Fibroblast of lung (primary cell): Measurements from ENCODE around the gene EFCAB6. TPM values are rescaled to one million over a fixed set of nuclear protein-coding genes. Genes with fewer than 3 reads are reported as not detected.

Experiments
- DNase-seq, 2 donors: peaks; one replicate each; pipeline versions ENCODE4 v3.0.0 to v3.0.0-alpha.2; 2010; ENCODE audit warnings: low read depth in 2 of 2
- H2AFZ ChIP-seq: 2 replicates; pipeline ENCODE4 v1.5.1; 2012; ENCODE audit warnings: low read length, control low read depth, inconsistent platforms
- H3K27ac ChIP-seq: 2 replicates; pipeline ENCODE4 v1.5.1; 2011; ENCODE audit warnings: low read length, control low read depth; ENCODE audit not compliant: insufficient read depth
- H3K27me3 ChIP-seq: 2 replicates; pipeline ENCODE4 v1.5.1; 2011; ENCODE audit warnings: mild to moderate bottlenecking, low read length; ENCODE audit not compliant: control insufficient read depth, insufficient read depth
- H3K36me3 ChIP-seq: 2 replicates; pipeline ENCODE4 v1.5.1; 2011; ENCODE audit warnings: low read length; ENCODE audit not compliant: control insufficient read depth, insufficient read depth
- H3K4me1 ChIP-seq: 2 replicates; pipeline ENCODE4 v1.5.1; 2011; ENCODE audit warnings: low read length; ENCODE audit not compliant: control insufficient read depth, insufficient read depth; ENCODE audit errors: extremely low read depth
- H3K4me2 ChIP-seq: 2 replicates; pipeline ENCODE4 v1.5.1; 2011; ENCODE audit warnings: low read length, control low read depth; ENCODE audit not compliant: insufficient read depth; ENCODE audit errors: extremely low read depth
- H3K4me3 ChIP-seq, 4 experiments: fragments of 200-600 bp in 1 of 4; sonication (generic) in 1 of 4; replicated peaks in 1 of 4; 2 replicates each; pipeline ENCODE4 v1.5.1; 2011 to 2016; ENCODE audit warnings: low read length in 4 of 4, low read depth in 3 of 4, mild to moderate bottlenecking in 3 of 4, control low read depth in 2 of 4, inconsistent platforms in 1 of 4, mixed read lengths in 1 of 4; ENCODE audit not compliant: insufficient read depth in 1 of 4; ENCODE audit errors: control extremely low read depth in 1 of 4
- H3K79me2 ChIP-seq: 2 replicates; pipeline ENCODE4 v1.5.1; 2012; ENCODE audit warnings: mild to moderate bottlenecking, low read length, inconsistent platforms; ENCODE audit not compliant: control insufficient read depth, insufficient read depth
- H3K9ac ChIP-seq: 2 replicates; pipeline ENCODE4 v1.5.1; 2011; ENCODE audit warnings: mild to moderate bottlenecking, low read length, control low read depth; ENCODE audit not compliant: insufficient read depth
- H3K9me3 ChIP-seq: 2 replicates; pipeline ENCODE4 v1.5.1; 2012; ENCODE audit warnings: low read depth, low read length; ENCODE audit not compliant: control insufficient read depth, insufficient read depth
- H4K20me1 ChIP-seq: 2 replicates; pipeline ENCODE4 v1.5.1; 2011; ENCODE audit warnings: low read length; ENCODE audit not compliant: control insufficient read depth, insufficient read depth; ENCODE audit errors: extremely low read depth
- EZH2 ChIP-seq: IDR thresholded peaks from 2 replicates; pipeline ENCODE4 v1.5.1; 2012; ENCODE audit warnings: low read length, control low read depth, mild to moderate bottlenecking; ENCODE audit errors: missing control alignments
- polyA plus RNA-seq, 2 donors: library from polyadenylated mRNA; depleted of rRNA in 1 of 2; stranded (reverse) in 1 of 2; unstranded in 1 of 2; fragments of >200 nt; gene quantifications; 2 replicates each; pipeline ENCODE4 v1.2.1, GENCODE V29; 2011 to 2012; ENCODE audit warnings: missing spikeins in 1 of 2
- total RNA-seq: library from RNA; depleted of rRNA; stranded (reverse); fragments of >200 nt; gene quantifications from 2 replicates; pipeline ENCODE4 v1.2.1, GENCODE V29; 2014
- TF ChIP-seq, protein P1 (sequence below), 2 donors: IDR thresholded peaks in 1 of 2; conservative IDR thresholded peaks in 1 of 2; 1 replicate in 1 of 2; 2 replicates in 1 of 2; pipeline ENCODE4 v1.5.1; 2011 to 2012; ENCODE audit warnings: low read length in 2 of 2, control low read depth in 1 of 2, inconsistent platforms in 1 of 2, low read depth in 1 of 2, mild to moderate bottlenecking in 1 of 2

EFCAB6 gene
- total and polyA plus RNA-seq, 2 donors (not counting 1 experiment from before 2014, with no cell fraction given) = 1.0 to 1.5 TPM

GRCh38 chr22:43531651-43532050 lies 280.5 kb downstream of the EFCAB6 start:
- Histone ChIP-seq H4K20me1 (no peaks in the 10 kb centered on the region), H3K79me2 (no peaks in the 10 kb centered on the region), H2AFZ (no peak overlapping the region), H3K9ac (no peak overlapping the region), H3K4me2 (no peak overlapping the region), H3K4me1 (no peaks in the 10 kb centered on the region), H3K27me3 (no peaks in the 10 kb centered on the region), H3K9me3 (no peaks in the 10 kb centered on the region), H3K27ac (no peak overlapping the region), H3K4me3 (no peak overlapping the region), H3K36me3 (no peaks in the 10 kb centered on the region)
- no peak for TF ChIP-seq EZH2
- TF ChIP-seq, protein P1, sequence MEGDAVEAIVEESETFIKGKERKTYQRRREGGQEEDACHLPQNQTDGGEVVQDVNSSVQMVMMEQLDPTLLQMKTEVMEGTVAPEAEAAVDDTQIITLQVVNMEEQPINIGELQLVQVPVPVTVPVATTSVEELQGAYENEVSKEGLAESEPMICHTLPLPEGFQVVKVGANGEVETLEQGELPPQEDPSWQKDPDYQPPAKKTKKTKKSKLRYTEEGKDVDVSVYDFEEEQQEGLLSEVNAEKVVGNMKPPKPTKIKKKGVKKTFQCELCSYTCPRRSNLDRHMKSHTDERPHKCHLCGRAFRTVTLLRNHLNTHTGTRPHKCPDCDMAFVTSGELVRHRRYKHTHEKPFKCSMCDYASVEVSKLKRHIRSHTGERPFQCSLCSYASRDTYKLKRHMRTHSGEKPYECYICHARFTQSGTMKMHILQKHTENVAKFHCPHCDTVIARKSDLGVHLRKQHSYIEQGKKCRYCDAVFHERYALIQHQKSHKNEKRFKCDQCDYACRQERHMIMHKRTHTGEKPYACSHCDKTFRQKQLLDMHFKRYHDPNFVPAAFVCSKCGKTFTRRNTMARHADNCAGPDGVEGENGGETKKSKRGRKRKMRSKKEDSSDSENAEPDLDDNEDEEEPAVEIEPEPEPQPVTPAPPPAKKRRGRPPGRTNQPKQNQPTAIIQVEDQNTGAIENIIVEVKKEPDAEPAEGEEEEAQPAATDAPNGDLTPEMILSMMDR (conservative IDR thresholded peaks at IDR 0.05 in 1 of 2, IDR thresholded peaks at IDR 0.05 in 1 of 2; ENCODE audit: low read depth in 1 of 2, low read length in 2 of 2) = no peak
- no peak for DNase-seq

DNA sequence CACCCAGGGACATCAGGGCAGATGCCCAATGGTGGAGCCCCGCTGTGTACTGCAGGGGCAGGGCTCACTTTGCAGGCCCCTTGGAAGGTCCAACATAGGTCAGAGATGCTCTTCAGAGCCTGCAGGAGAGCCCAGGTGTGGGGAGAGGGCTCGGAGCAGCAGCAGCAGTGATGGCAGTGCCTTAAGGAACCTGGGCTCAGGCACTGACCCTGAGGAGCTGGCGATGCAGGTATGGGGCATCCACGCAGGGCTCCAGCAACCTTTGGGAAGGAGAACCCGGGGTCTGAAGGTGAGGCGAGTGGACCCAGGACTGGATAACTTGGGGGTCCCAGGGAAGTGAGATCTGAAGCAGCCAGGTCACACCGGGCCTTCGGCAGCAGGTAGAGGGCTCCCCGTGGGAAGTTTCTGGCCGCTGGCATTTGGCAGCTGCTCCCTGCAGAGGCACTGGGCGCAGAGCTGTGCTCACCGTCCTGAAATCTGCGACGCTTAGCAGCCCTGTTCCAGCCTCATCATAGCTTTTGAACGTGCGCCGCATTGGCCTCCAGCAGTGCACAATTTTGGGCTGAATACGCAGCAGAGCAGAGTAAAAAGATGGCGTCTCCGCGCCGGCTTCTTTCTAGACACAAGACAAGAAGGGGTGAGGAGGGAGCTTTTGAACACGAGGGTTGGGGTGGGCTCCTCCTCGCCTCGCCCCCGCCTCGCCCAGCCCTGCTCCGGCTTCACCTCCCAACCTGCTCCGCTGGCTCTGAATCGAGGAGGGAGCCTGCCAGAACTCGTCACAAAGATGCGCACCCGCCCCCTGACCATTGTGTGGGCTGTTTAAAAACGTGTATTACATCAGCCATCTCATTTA lies 281.5 kb downstream of the EFCAB6 start:
- H3K9me3 ChIP-seq = no peaks in the 10 kb centered on the region
- TF ChIP-seq EZH2 = no peak
- TF ChIP-seq, protein P1 (conservative IDR thresholded peaks at IDR 0.05 in 1 of 2, IDR thresholded peaks at IDR 0.05 in 1 of 2; ENCODE audit: low read depth in 1 of 2, low read length in 2 of 2) = no peak
- no peak overlapping the region for H3K4me2 ChIP-seq
- H3K36me3 ChIP-seq = no peaks in the 10 kb centered on the region
- no peak overlapping the region for H3K4me3 ChIP-seq
- no peaks in the 10 kb centered on the region for H3K4me1 ChIP-seq
- no peak overlapping the region for H2AFZ ChIP-seq
- DNase-seq = no peak
- no peaks in the 10 kb centered on the region for H4K20me1 ChIP-seq
- no peaks in the 10 kb centered on the region for H3K79me2 ChIP-seq
- no peak overlapping the region for H3K27ac ChIP-seq
- no peaks in the 10 kb centered on the region for H3K27me3 ChIP-seq
- H3K9ac ChIP-seq = no peak overlapping the region

DNA sequence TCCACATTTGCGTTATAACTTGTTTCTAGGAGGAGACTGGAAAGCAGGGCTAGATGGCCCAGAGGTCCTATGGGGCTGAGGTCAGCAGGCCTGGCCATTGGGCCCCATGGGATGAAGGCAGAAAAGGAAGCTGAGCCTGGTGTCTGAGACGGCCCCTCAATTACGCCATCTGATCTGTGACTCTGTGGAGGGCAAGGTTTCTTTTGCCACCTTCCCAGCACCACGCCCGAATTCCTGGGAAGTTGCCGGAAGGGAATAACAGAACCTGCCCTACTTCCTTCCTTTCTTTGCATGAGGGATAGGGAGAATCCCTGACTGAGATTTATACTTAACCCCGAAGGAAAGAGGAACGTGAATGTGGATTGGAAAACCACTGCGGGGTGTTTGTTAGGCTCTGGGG lies 282.2 kb downstream of the EFCAB6 start:
- no peak for DNase-seq
- Histone ChIP-seq H3K27ac (no peak overlapping the region), H3K4me3 (no peak overlapping the region), H3K27me3 (no peaks in the 10 kb centered on the region), H4K20me1 (no peaks in the 10 kb centered on the region), H3K9ac (no peak overlapping the region), H3K79me2 (no peaks in the 10 kb centered on the region), H3K9me3 (no peaks in the 10 kb centered on the region), H3K36me3 (no peaks in the 10 kb centered on the region), H3K4me1 (no peaks in the 10 kb centered on the region), H3K4me2 (no peak overlapping the region), H2AFZ (no peak overlapping the region)
- TF ChIP-seq EZH2 = no peak
- TF ChIP-seq, protein P1 (conservative IDR thresholded peaks at IDR 0.05 in 1 of 2, IDR thresholded peaks at IDR 0.05 in 1 of 2; ENCODE audit: low read depth in 1 of 2, low read length in 2 of 2) = no peak
